Activated CD8-positive, alpha-beta T cell treated with anti-CD3 and anti-CD28 coated beads for 36 hours (primary cell): ENCODE results near the gene MTMR3. TPM values are rescaled to one million over a fixed set of nuclear protein-coding genes. Genes with fewer than 3 reads are reported as not detected.

Source experiments
- ATAC-seq: fragments of 200-7000 bp; cut with Tn5 transposase; one replicate; pipeline ENCODE4 v1.10.0; 2021; ENCODE audit warnings: mild to moderate bottlenecking, moderate library complexity
- CTCF ChIA-PET: fragments of 350-600 bp; sonication (Branson Sonifier 250); formaldehyde crosslinking; loops from one replicate; lab custom pipeline; 2021; ENCODE audit warnings: antibody characterized with exemption; lab: Charles Lee
- POLR2A ChIA-PET: fragments of 350-600 bp; sonication (Branson Sonifier 250); formaldehyde crosslinking; loops from one replicate; lab custom pipeline; 2021; ENCODE audit warnings: antibody characterized with exemption; lab: Charles Lee
- DNase-seq: peaks from one replicate; pipeline ENCODE4 v3.0.0-alpha.2; 2020
- H3K27ac Mint-ChIP-seq: one replicate; pipeline ENCODE4 v1.8.0; 2021; ENCODE audit warnings: mild to moderate bottlenecking, mixed read lengths
- H3K27me3 Mint-ChIP-seq: one replicate; pipeline ENCODE4 v1.8.0; 2021; ENCODE audit warnings: mixed read lengths
- H3K36me3 Mint-ChIP-seq: one replicate; pipeline ENCODE4 v1.8.0; 2021; ENCODE audit warnings: low read depth, mixed read lengths
- H3K4me1 Mint-ChIP-seq: one replicate; pipeline ENCODE4 v1.8.0; 2021; ENCODE audit warnings: low read depth, mixed read lengths
- H3K4me3 Mint-ChIP-seq: one replicate; pipeline ENCODE4 v1.8.0; 2021; ENCODE audit warnings: mild to moderate bottlenecking, moderate library complexity, mixed read lengths
- H3K9me3 Mint-ChIP-seq: one replicate; pipeline ENCODE4 v1.8.0; 2021; ENCODE audit warnings: mixed read lengths
- CTCF ChIP-seq: fragments of 200-600 bp; IDR thresholded peaks from one replicate; pipeline ENCODE4 v1.8.0; 2022; ENCODE audit warnings: antibody characterized with exemption, mild to moderate bottlenecking
- intact Hi-C: fragments of 100-400 bp; cut with micrococcal nuclease; formaldehyde crosslinking; loops from one replicate; pipeline ENCODE4 v1.10.0; 2022
- total RNA-seq, 2 experiments: library from RNA; stranded (reverse); gene quantifications; one replicate each; pipeline ENCODE4 v1.2.3, GENCODE V29; 2021

Gene MTMR3
- total RNA-seq, 2 experiments from 2014 or later = 19.5 to 21.3 TPM

GRCh38 chr22:29871684-29872083, 11.3 kb upstream of the MTMR3 start:
- no peaks in the 10 kb centered on the region for H3K27me3 Mint-ChIP-seq
- DNase-seq (no peak), ATAC-seq (no peak)
- intact Hi-C loops = loop anchor here (10.0 kb wide), 1 partner anchor 133 kb away; no protein-coding TSS in a partner anchor
- ChIA-PET POLR2A (interaction anchor here (0.5 to 1.4 kb wide), 2 partner anchors 12 to 170 kb away, joined by 3 to 6 read pairs; no protein-coding TSS in a partner anchor), CTCF (interaction anchor here (3.2 kb wide), 1 partner anchor 133 kb away, joined by 13 read pairs; no protein-coding TSS in a partner anchor)
- H3K36me3 Mint-ChIP-seq = no peaks in the 10 kb centered on the region
- H3K9me3 Mint-ChIP-seq = no peaks in the 10 kb centered on the region
- H3K4me3 Mint-ChIP-seq = no peak overlapping the region
- no peak for TF ChIP-seq CTCF
- H3K27ac Mint-ChIP-seq = no peak overlapping the region
- peaks cover 6% of the 10 kb centered on the region for H3K4me1 Mint-ChIP-seq

GRCh38 chr22:29872144-29872893, 10.7 kb upstream of the MTMR3 start:
- H3K9me3 Mint-ChIP-seq = no peaks in the 10 kb centered on the region
- intact Hi-C loops = loop anchor here (10.0 kb wide), 1 partner anchor 132 kb away; no protein-coding TSS in a partner anchor

GRCh38 chr22:29872989-29873388, 10.0 kb upstream of the MTMR3 start:
- Mint-ChIP-seq H3K36me3 (no peaks in the 10 kb centered on the region), H3K4me1 (peaks cover 6% of the 10 kb centered on the region), H3K9me3 (no peaks in the 10 kb centered on the region), H3K27ac (no peak overlapping the region), H3K4me3 (no peak overlapping the region), H3K27me3 (no peaks in the 10 kb centered on the region)
- ChIA-PET POLR2A (interaction anchor here (1.0 to 1.4 kb wide), 2 partner anchors 10 to 34 kb away, joined by 3 to 6 read pairs; partner anchors contain the start of gene ASCC2), CTCF (interaction anchor here (2.2 kb wide), 1 partner anchor 132 kb away, joined by 7 read pairs; no protein-coding TSS in a partner anchor)
- TF ChIP-seq CTCF = no peak
- ATAC-seq (no peak), DNase-seq (no peak)
- intact Hi-C loops = loop anchor here (10.0 kb wide), 1 partner anchor 132 kb away; no protein-coding TSS in a partner anchor

More at GRCh38 chr22:29872144-29872893, 10.7 kb upstream of the MTMR3 start:
- no peak for TF ChIP-seq CTCF
- ATAC-seq (no peak), DNase-seq (no peak)
- ChIA-PET POLR2A (interaction anchor here (1.0 to 1.4 kb wide), 2 partner anchors 11 to 34 kb away, joined by 3 to 6 read pairs; partner anchors contain the start of gene ASCC2), CTCF (interaction anchor here (2.2 kb wide), 1 partner anchor 133 kb away, joined by 7 read pairs; no protein-coding TSS in a partner anchor)
- no peaks in the 10 kb centered on the region for H3K27me3 Mint-ChIP-seq
- no peaks in the 10 kb centered on the region for H3K36me3 Mint-ChIP-seq
- peaks cover 6% of the 10 kb centered on the region for H3K4me1 Mint-ChIP-seq
- no peak overlapping the region for H3K4me3 Mint-ChIP-seq
- no peak overlapping the region for H3K27ac Mint-ChIP-seq

GRCh38 chr22:29873943-29874342, 9.0 kb upstream of the MTMR3 start:
- ChIA-PET POLR2A (interaction anchor here (1.2 kb wide), 1 partner anchor 25 kb away, joined by 4 read pairs; no protein-coding TSS in a partner anchor), CTCF (interaction anchor here (2.2 kb wide), 1 partner anchor 131 kb away, joined by 7 read pairs; no protein-coding TSS in a partner anchor)
- Mint-ChIP-seq H3K36me3 (no peaks in the 10 kb centered on the region), H3K27ac (no peak overlapping the region), H3K27me3 (no peaks in the 10 kb centered on the region), H3K4me1 (peaks cover 6% of the 10 kb centered on the region), H3K4me3 (no peak overlapping the region), H3K9me3 (no peaks in the 10 kb centered on the region)
- no peak for TF ChIP-seq CTCF
- intact Hi-C loops = loop anchor here (10.0 kb wide), 1 partner anchor 131 kb away; no protein-coding TSS in a partner anchor
- DNase-seq (no peak), ATAC-seq (no peak)
